Measurements from ENCODE around the gene PVALB. TPM values are rescaled to one million over a fixed set of nuclear protein-coding genes. Genes with fewer than 3 reads are reported as not detected.
A peak's percentile ranks its signal among the peaks of the same experiment; 100 is the strongest.
"Not testable (repeated sequence)": the region's sequence is repeated elsewhere in the genome, so short reads cannot be mapped to it uniquely, and the experiment has no call there.

Gene PVALB
- total RNA-seq, 1 donor from 2014 or later, result not detected

- DNase-seq, result no peak
Observed at GRCh38 chr22:36756746-36757655, 59.8 kb downstream of the PVALB start.

GRCh38 chr22:36756031-36756430 lies 60.8 kb downstream of the PVALB start:
- no peak for DNase-seq

- DNase-seq, result no peak
Observed at GRCh38 chr22:36755316-36755715, 61.5 kb downstream of the PVALB start.

GRCh38 chr22:36754881-36755280 lies 62.0 kb downstream of the PVALB start:
- DNase-seq, result not testable (repeated sequence)

GRCh38 chr22:36753916-36754315 lies 62.9 kb downstream of the PVALB start:
- DNase-seq, result no peak

GRCh38 chr22:36753120-36753802 lies 63.6 kb downstream of the PVALB start:
- DNase-seq, result peak; percentile 9

Other genes with a start within 250 kb of the PVALB start
- not detected in 2 replicates for gene CACNG2, start 113.3 kb downstream of the PVALB start, total RNA-seq
- gene IFT27, start 40.9 kb downstream of the PVALB start, total RNA-seq, result 11.1 and 19.4 TPM in 2 replicates
- gene NCF4, start 44.0 kb upstream of the PVALB start, total RNA-seq, result 0.17 TPM in 1 of 2 replicates, not detected in the other
- 7.1 and 9.2 TPM in 2 replicates for gene CSF2RB, start 96.6 kb upstream of the PVALB start, total RNA-seq
- 50.4 and 96.0 TPM in 2 replicates for gene TST, start 202.4 kb upstream of the PVALB start, total RNA-seq
- 168 and 175 TPM in 2 replicates for gene MPST, start 202.7 kb upstream of the PVALB start, total RNA-seq
- gene KCTD17, start 234.7 kb upstream of the PVALB start, total RNA-seq, result 53.4 and 58.2 TPM in 2 replicates